OCI-LY7 (cell line): ENCODE results near the gene ANKS1B. TPM values are rescaled to one million over a fixed set of nuclear protein-coding genes. Genes with fewer than 3 reads are reported as not detected.

Source experiments
- BruUV-seq: library from RNA; stranded (reverse); fragments of 400-500 nt; replicated peaks from 2 replicates; lab custom pipeline; 2021; lab: Mats Ljungman, UMichigan
- CTCF ChIA-PET: fragments of 300-600 bp; sonication (Branson Sonifier 250); formaldehyde crosslinking; loops from one replicate; lab custom pipeline; 2022; ENCODE audit warnings: antibody characterized with exemption; ENCODE audit not compliant: unreplicated experiment; lab: Charles Lee
- POLR2A ChIA-PET: fragments of 300-600 bp; sonication (Branson Sonifier 250); formaldehyde crosslinking; loops from one replicate; lab custom pipeline; 2022; ENCODE audit warnings: antibody characterized with exemption; lab: Charles Lee
- DNase-seq: peaks from one replicate; pipeline ENCODE4 v3.0.0-alpha.2; 2015; ENCODE audit warnings: low spot score
- H2AFZ ChIP-seq: fragments of 200-600 bp; sonication (generic), shearing (Covaris generic); 2 replicates; pipeline ENCODE4 v1.6.1; 2014; ENCODE audit warnings: mild to moderate bottlenecking, antibody characterized with exemption, low read length, moderate library complexity
- H3K27ac ChIP-seq: fragments of 200-600 bp; sonication (generic); 2 replicates; pipeline ENCODE4 v1.5.1; 2014; ENCODE audit warnings: mixed run types, low read depth, mild to moderate bottlenecking, moderate library complexity, low read length, inconsistent platforms; ENCODE audit not compliant: poor library complexity, severe bottlenecking
- H3K36me3 ChIP-seq: fragments of 200-600 bp; sonication (generic); 2 replicates; pipeline ENCODE4 v1.6.1; 2014; ENCODE audit warnings: mild to moderate bottlenecking, antibody characterized with exemption, low read length, moderate library complexity, mixed read lengths; ENCODE audit not compliant: insufficient read depth
- H3K4me1 ChIP-seq: fragments of 200-600 bp; sonication (generic); 2 replicates; pipeline ENCODE4 v1.5.1; 2014; ENCODE audit warnings: mild to moderate bottlenecking, low read length; ENCODE audit not compliant: insufficient read depth, poor library complexity, severe bottlenecking
- H3K4me2 ChIP-seq: fragments of 200-600 bp; sonication (generic); 2 replicates; pipeline ENCODE4 v1.6.1; 2014; ENCODE audit warnings: mild to moderate bottlenecking, low read length
- H3K4me3 ChIP-seq: fragments of 200-600 bp; sonication (generic); 2 replicates; pipeline ENCODE4 v1.5.1; 2014; ENCODE audit warnings: mild to moderate bottlenecking, low read depth, low read length; ENCODE audit not compliant: poor library complexity, severe bottlenecking
- H3K79me2 ChIP-seq: fragments of 200-600 bp; sonication (generic); 2 replicates; pipeline ENCODE4 v1.6.1; 2016; ENCODE audit warnings: low read depth, mild to moderate bottlenecking, low read length, moderate library complexity, mixed read lengths; ENCODE audit not compliant: insufficient read depth
- H3K9me2 ChIP-seq: fragments of 200-600 bp; sonication (generic); 2 replicates; pipeline ENCODE4 v1.6.1; 2016; ENCODE audit warnings: mild to moderate bottlenecking, low read length, mixed read lengths; ENCODE audit not compliant: insufficient read depth
- H3K9me3 ChIP-seq: fragments of 200-600 bp; sonication (generic); 2 replicates; pipeline ENCODE4 v1.6.1; 2014; ENCODE audit warnings: mild to moderate bottlenecking, mixed run types, low read length, mixed read lengths
- H4K20me1 ChIP-seq: fragments of 200-600 bp; sonication (generic); 2 replicates; pipeline ENCODE4 v1.6.1; 2014; ENCODE audit warnings: mild to moderate bottlenecking, antibody characterized with exemption, low read length, moderate library complexity, mixed read lengths; ENCODE audit not compliant: insufficient read depth
- CTCF ChIP-seq: fragments of 200-600 bp; sonication (generic); conservative IDR thresholded peaks from 2 replicates; pipeline ENCODE4 v1.5.1; 2014; ENCODE audit warnings: mild to moderate bottlenecking, antibody characterized with exemption, low read length, moderate library complexity, mixed read lengths
- EZH2phosphoT487 ChIP-seq: fragments of 200-600 bp; sonication (generic); IDR thresholded peaks from 2 replicates; pipeline ENCODE4 v1.6.1; 2018; ENCODE audit warnings: low read depth, borderline replicate concordance, mild to moderate bottlenecking, mixed run types, antibody characterized with exemption, low read length, moderate library complexity, mixed read lengths
- intact Hi-C: fragments of 100-400 bp; cut with micrococcal nuclease; formaldehyde crosslinking; loops from one replicate; pipeline ENCODE4 v1.10.0; 2022; ENCODE audit not compliant: unreplicated experiment
- total RNA-seq, 2 experiments: library from RNA; depleted of rRNA in 1 of 2; stranded (reverse); fragments of >200 nt in 1 of 2; shearing (Covaris generic) in 1 of 2; gene quantifications; 2 replicates each; pipeline ENCODE4 v1.2.3, GENCODE V29; 2014 to 2022

The ANKS1B gene
- total RNA-seq, 2 experiments from 2014 or later, result 2.9 to 6.0 TPM

DNA sequence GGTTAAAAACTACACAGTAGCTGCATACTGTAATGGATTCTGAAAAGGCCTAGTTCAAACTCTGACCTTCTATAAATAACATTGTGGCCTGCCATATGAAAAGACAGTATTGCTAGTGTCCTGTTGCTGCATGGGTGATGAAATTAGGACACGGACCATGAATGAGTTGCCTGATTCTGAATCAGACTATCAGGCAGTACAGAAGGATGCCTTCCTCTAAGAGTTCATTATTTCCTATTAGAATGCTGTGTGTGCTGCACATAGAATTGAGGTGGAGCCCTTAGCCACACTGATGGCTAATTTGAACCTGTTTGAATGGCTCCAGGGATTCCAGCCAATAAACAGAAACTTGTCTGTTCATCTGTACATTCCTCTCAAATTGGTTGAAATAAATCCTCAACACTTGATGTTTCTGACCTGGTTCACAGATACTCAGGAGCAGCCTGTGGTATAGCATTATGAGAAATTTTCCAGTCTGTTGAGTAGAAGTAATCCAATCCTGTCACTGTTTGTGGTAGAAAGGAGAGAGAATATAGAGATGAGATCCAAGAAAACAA is 856.4 kb downstream of the ANKS1B start:
- no peaks in the 10 kb centered on the region for H3K36me3 ChIP-seq
- H3K9me3 ChIP-seq, result no peaks in the 10 kb centered on the region
- no peaks in the 10 kb centered on the region for H3K79me2 ChIP-seq
- CTCF ChIA-PET, result no interaction called here
- no peaks in the 10 kb centered on the region for H4K20me1 ChIP-seq
- H3K4me1 ChIP-seq, result no peaks in the 10 kb centered on the region
- TF ChIP-seq CTCF (no peak), EZH2phosphoT487 (no peak)
- intact Hi-C loops, result no loop called here
- no peak overlapping the region for H3K4me2 ChIP-seq
- no peak overlapping the region for H3K4me3 ChIP-seq
- DNase-seq, result no peak
- no peak overlapping the region for H3K27ac ChIP-seq
- H2AFZ ChIP-seq, result no peak overlapping the region
- BruUV-seq, result no TSS peak
- no peaks in the 10 kb centered on the region for H3K9me2 ChIP-seq
- POLR2A ChIA-PET, result no interaction called here

- H3K79me2 ChIP-seq, result no peaks in the 10 kb centered on the region
- POLR2A ChIA-PET, result interaction anchor here (1.0 to 1.2 kb wide), 2 partner anchors 23 to 237 kb away, joined by 3 read pairs; no protein-coding TSS in a partner anchor
Observed at GRCh38 chr12:99122959-99123358, 861.8 kb downstream of the ANKS1B start.

More at GRCh38 chr12:99122959-99123358, 861.8 kb downstream of the ANKS1B start:
- Histone ChIP-seq H4K20me1 (no peaks in the 10 kb centered on the region), H3K4me3 (no peak overlapping the region), H3K4me2 (no peak overlapping the region), H3K9me2 (no peaks in the 10 kb centered on the region), H2AFZ (no peak overlapping the region), H3K9me3 (no peaks in the 10 kb centered on the region), H3K36me3 (no peaks in the 10 kb centered on the region), H3K4me1 (no peaks in the 10 kb centered on the region), H3K27ac (no peak overlapping the region)
- intact Hi-C loops, result no loop called here
- no peak for DNase-seq
- CTCF ChIA-PET, result no interaction called here
- no TSS peak for BruUV-seq
- TF ChIP-seq CTCF (no peak), EZH2phosphoT487 (no peak)
